Breast epithelium (tissue), 4 donors: Measurements from ENCODE around the gene NOD1. TPM values are rescaled to one million over a fixed set of nuclear protein-coding genes. Genes with fewer than 3 reads are reported as not detected.
"Not testable (repeated sequence)": the region's sequence is repeated elsewhere in the genome, so short reads cannot be mapped to it uniquely, and the experiment has no call there.

Experiments used
- DNase-seq, 2 donors: peaks; one replicate each; pipeline ENCODE4 v3.0.0-alpha.2; 2019; ENCODE audit warnings: low spot score in 2 of 2
- H3K27ac ChIP-seq, 2 donors: fragments of 200-600 bp; sonication (generic) in 1 of 2; one replicate each; pipeline ENCODE4 v1.5.1; 2016 to 2019; ENCODE audit warnings: mild to moderate bottlenecking in 1 of 2
- H3K27me3 ChIP-seq, 2 donors: fragments of 200-600 bp; sonication (generic) in 1 of 2; one replicate each; pipeline versions ENCODE4 v1.5.1 to v1.6.0; 2017 to 2019; ENCODE audit warnings: control low read depth in 1 of 2, mild to moderate bottlenecking in 1 of 2
- H3K36me3 ChIP-seq: fragments of 200-600 bp; one replicate; pipeline ENCODE4 v1.5.1; 2019
- H3K4me1 ChIP-seq, 2 donors: fragments of 200-600 bp; sonication (generic); one replicate each; pipeline ENCODE4 v1.5.1; 2016 to 2019; ENCODE audit warnings: control low read depth in 1 of 2
- H3K4me3 ChIP-seq, 3 donors: fragments of 200-600 bp; sonication (generic); 1 replicate in 2 of 3; 2 replicates in 1 of 3; pipeline ENCODE4 v1.5.1; 2016 to 2019; ENCODE audit warnings: mild to moderate bottlenecking in 3 of 3, moderate library complexity in 2 of 3
- H3K9me3 ChIP-seq, 2 donors: fragments of 200-600 bp; sonication (generic) in 1 of 2; one replicate each; pipeline ENCODE4 v1.5.1; 2016 to 2019; ENCODE audit warnings: control low read depth in 1 of 2
- CTCF ChIP-seq, 3 donors: fragments of 450-650 bp; IDR thresholded peaks; one replicate each; pipeline ENCODE4 v1.5.1; 2016 to 2017; ENCODE audit warnings: antibody characterized with exemption in 3 of 3, mild to moderate bottlenecking in 3 of 3, moderate library complexity in 3 of 3
- POLR2A ChIP-seq: fragments of 450-650 bp; IDR thresholded peaks from one replicate; pipeline ENCODE4 v1.6.1; 2016; ENCODE audit warnings: antibody characterized with exemption, mild to moderate bottlenecking, moderate library complexity
- POLR2AphosphoS5 ChIP-seq, 3 donors: sonication (generic); formaldehyde crosslinking; IDR thresholded peaks; one replicate each; pipeline ENCODE4 v1.6.1; 2017; ENCODE audit warnings: antibody characterized with exemption in 3 of 3
- intact Hi-C: fragments of 100-400 bp; cut with DNase I; formaldehyde crosslinking; loops from one replicate; pipeline ENCODE4 v1.15.1; 2023; ENCODE audit warnings: low total_unique reads
- total RNA-seq, 3 donors: library from RNA; depleted of rRNA; stranded (reverse); fragments of >200 nt; gene quantifications; one replicate each; pipeline ENCODE4 v1.1.0, GENCODE V29; 2016

The NOD1 gene
- total RNA-seq, 3 donors from 2014 or later, result 11.2 to 34.4 (median 21.4) TPM

GRCh38 chr7:30382607-30383006 is 96.0 kb downstream of the NOD1 start:
- no peak for TF ChIP-seq POLR2A
- no peak for TF ChIP-seq POLR2AphosphoS5 (IDR thresholded peaks at IDR 0.05)
- TF ChIP-seq CTCF (IDR thresholded peaks at IDR 0.05), result no peak
- no peak overlapping the region for H3K27ac ChIP-seq
- no peaks in the 10 kb centered on the region for H3K27me3 ChIP-seq
- intact Hi-C loops, result no loop called here
- H3K9me3 ChIP-seq, result peaks cover 0 to 4% of the 10 kb centered on the region in 2 donors
- DNase-seq, result no peak
- H3K4me3 ChIP-seq, result no peak overlapping the region
- H3K36me3 ChIP-seq, result no peaks in the 10 kb centered on the region
- no peaks in the 10 kb centered on the region for H3K4me1 ChIP-seq

GRCh38 chr7:30380824-30381223 is 97.8 kb downstream of the NOD1 start:
- H3K4me3 ChIP-seq, DNase-seq, H3K36me3 ChIP-seq, H3K27ac ChIP-seq, H3K27me3 ChIP-seq, intact Hi-C loops, H3K9me3 ChIP-seq, H3K4me1 ChIP-seq: not testable (repeated sequence)

DNA sequence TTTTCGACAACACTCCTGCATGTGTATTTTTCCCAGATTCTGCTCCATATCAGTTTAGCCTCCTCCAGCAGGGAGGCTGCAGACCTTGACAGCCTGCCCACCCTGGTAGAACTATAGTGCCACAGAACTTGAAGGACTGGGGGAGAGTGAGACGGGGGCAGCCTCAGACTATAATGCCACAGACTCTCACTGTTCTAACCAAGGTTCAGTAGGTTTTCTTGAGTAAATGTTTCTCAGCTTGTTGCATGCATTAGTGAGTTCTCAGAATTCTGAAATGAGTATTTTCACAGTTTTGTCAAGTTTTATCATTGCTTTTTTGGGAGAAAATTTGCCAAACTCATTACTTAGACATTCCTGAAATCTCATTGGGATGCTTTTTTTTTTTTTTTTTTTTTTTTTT is 98.3 kb downstream of the NOD1 start:
- DNase-seq, result no peak
- intact Hi-C loops, result no loop called here

GRCh38 chr7:30379741-30380140 is 98.8 kb downstream of the NOD1 start:
- DNase-seq, result no peak
- Histone ChIP-seq H3K27ac (no peak overlapping the region), H3K4me1 (no peaks in the 10 kb centered on the region), H3K9me3 (peaks cover 0 to 4% of the 10 kb centered on the region in 2 donors), H3K4me3 (no peak overlapping the region), H3K27me3 (no peaks in the 10 kb centered on the region), H3K36me3 (no peaks in the 10 kb centered on the region)
- TF ChIP-seq CTCF (IDR thresholded peaks at IDR 0.05) (no peak), POLR2AphosphoS5 (IDR thresholded peaks at IDR 0.05) (no peak), POLR2A (no peak)
- intact Hi-C loops, result no loop called here

More for the DNA sequence above, 98.3 kb downstream of the NOD1 start:
- Histone ChIP-seq H3K9me3 (peaks cover 0 to 4% of the 10 kb centered on the region in 2 donors), H3K4me1 (no peaks in the 10 kb centered on the region), H3K27me3 (no peaks in the 10 kb centered on the region), H3K27ac (no peak overlapping the region), H3K4me3 (no peak overlapping the region), H3K36me3 (no peaks in the 10 kb centered on the region)
- TF ChIP-seq POLR2AphosphoS5 (IDR thresholded peaks at IDR 0.05), result no peak
- no peak for TF ChIP-seq POLR2A
- TF ChIP-seq CTCF (IDR thresholded peaks at IDR 0.05), result no peak

DNA sequence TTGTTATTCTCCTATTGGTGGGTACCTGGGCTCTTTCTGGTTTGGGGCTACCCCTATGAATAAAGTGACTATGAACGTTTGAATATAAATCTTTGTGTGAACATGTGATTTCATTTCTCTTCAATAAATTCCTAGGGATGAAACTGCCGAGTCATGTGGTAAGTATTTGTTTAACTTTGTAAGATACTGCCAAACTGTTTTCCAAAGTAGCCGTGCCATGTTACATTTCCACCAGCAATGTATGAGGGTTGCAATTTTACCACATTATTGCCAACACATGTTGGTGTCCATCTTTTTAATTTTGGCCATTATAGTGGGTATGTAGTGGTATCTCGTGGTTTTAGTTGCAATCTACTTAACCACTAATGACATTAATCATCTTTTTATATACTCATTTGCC is 99.5 kb downstream of the NOD1 start:
- Histone ChIP-seq H3K36me3 (no peaks in the 10 kb centered on the region), H3K4me3 (no peak overlapping the region), H3K9me3 (peaks cover 0 to 4% of the 10 kb centered on the region in 2 donors), H3K27me3 (no peaks in the 10 kb centered on the region), H3K4me1 (no peaks in the 10 kb centered on the region), H3K27ac (no peak overlapping the region)
- no peak for DNase-seq
- intact Hi-C loops, result no loop called here
- TF ChIP-seq POLR2A, result no peak
- TF ChIP-seq POLR2AphosphoS5 (IDR thresholded peaks at IDR 0.05), result no peak
- TF ChIP-seq CTCF (IDR thresholded peaks at IDR 0.05), result no peak

GRCh38 chr7:30378275-30378674 is 100.3 kb downstream of the NOD1 start:
- intact Hi-C loops, result no loop called here
- no peak for DNase-seq
- Histone ChIP-seq H3K27ac (no peak overlapping the region), H3K9me3 (peaks cover 0 to 4% of the 10 kb centered on the region in 2 donors), H3K36me3 (no peaks in the 10 kb centered on the region), H3K4me1 (no peaks in the 10 kb centered on the region), H3K4me3 (no peak overlapping the region), H3K27me3 (no peaks in the 10 kb centered on the region)
- no peak for TF ChIP-seq POLR2A
- TF ChIP-seq POLR2AphosphoS5 (IDR thresholded peaks at IDR 0.05), result no peak
- no peak for TF ChIP-seq CTCF (IDR thresholded peaks at IDR 0.05)
